NK-92 (cell line): Measurements from ENCODE around the gene SDR42E2.
"Not testable (repeated sequence)": the region's sequence is repeated elsewhere in the genome, so short reads cannot be mapped to it uniquely, and the experiment has no call there.

Source experiments
- DNase-seq: peaks from one replicate; lab custom pipeline; 2025; ENCODE audit not compliant: unreplicated experiment; lab: John Stamatoyannopoulos, UW

The SDR42E2 gene

DNA sequence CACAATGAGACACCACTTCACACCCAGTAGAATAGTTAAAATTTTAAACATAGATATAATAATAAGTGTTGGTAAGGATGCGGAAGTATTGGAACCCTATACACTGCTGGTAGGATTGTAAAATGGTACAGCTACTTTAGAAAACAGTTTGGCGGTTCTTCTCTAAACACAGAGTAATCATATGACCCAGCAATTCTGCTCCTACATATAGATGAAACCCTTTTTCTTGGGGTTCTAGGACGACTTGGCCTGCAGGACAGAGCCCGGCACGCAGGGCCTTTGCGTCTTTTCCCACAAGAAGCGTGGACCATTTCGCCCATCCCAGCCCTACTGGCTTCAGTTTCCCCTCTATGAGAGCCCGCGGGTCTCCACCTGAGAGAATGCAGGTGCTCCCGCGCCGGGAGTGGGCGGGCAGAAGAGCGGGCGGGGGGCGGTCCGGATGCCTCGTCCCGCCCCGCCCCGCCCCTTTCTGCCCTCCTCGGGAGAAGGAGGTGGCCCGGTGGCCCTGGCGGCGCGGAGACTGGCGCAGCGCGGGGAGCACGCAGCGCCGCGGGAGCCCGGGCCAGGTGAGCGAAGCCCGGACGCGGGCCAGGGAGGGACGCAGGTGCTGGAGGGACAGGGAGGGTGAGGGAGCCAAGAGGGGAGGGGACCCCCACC lies at the start of gene SDR42E2:
TSS of gene SDR42E2 (plus strand) at position 508 of the 657 bp plus-strand sequence. CDS start 3,077 bp downstream, outside the sequence.
- DNase-seq = no peak

DNA sequence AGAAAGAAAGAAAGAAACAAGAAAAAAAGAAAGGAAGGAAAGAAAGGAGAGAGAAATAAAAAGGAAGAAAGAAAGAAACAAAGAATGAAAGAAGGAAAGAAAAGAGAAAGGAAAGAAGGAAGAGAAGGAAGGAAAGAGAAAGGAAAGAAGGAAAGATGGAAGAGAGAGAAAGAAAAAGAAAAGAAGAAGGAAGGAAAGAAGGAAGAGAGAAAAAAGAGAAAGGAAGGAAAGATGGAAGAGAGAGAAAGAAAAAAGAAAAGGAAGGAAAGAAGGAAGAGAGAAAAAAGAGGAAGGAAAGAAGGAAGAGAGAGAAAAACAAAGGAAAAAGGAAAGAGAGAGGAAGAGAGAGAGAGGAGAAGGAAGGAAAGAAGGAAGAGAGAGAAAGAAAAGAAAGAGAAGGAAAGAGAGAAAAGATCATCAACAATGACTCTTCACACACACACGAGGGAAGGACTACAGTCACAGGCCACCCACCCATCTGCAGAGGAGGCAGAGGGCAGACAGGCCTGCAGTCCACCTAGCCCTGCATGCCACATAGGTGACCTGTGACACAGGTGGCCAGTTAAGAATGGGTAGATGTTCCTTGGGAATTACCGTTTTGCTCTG lies 46.1 kb upstream of the SDR42E2 start:
- DNase-seq = no peak

DNA sequence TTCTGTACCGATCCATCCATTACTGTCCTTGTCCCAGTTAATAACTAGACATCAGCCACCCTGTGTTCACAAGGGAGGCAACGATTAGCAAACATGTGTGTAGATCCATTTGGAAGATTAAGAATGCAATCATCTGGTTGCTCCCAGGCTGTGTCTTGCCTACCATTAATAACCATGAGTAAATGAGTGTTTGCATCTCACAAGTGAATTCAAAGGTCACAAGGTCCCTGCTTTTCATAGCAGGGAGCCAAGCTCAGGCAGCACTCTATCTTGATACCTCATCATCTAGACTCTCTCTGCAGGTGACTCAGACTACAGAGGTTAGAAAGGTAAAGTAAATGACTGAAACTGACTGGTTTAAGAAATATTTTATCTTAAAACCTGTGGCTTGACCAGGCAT lies 44.7 kb upstream of the SDR42E2 start:
- no peak for DNase-seq

DNA sequence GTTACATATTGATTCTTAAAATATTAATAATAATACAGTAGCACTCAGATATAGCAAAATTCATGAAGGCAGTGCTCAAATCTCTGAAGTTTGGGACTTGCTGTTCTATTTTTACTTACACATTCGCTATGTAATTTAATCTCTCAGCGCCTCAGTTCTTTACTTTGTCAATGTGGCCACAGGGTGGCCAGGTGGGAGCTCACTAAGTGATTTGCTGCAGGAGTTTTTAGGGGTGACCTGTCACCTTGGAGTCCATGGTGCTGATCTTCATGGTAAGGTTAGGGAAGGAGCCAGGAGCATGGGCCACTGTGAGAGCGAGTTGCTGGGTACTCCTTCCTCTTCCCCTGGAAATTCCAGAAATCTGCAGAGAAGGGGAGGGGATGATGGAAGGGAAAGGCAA lies 41.9 kb upstream of the SDR42E2 start:
- DNase-seq = no peak

DNA sequence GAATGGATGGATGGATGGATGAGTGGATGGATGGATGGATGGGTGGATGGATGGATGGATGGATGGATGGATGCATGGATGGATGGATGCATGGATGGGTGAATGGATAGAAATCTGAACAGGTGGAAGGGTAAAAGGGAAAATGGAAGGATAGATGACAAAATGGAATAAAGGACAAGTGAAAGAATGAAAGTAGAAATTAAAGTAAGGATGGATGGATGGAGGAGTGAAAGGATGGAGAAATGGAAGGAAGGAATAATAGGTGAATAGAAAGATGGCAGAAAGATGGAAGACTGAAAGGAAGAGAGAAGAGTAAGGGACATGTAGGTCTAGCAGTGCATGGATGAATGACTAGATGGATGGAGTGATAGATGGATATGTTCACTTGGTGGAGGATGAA lies 40.1 kb upstream of the SDR42E2 start:
- no peak for DNase-seq

DNA sequence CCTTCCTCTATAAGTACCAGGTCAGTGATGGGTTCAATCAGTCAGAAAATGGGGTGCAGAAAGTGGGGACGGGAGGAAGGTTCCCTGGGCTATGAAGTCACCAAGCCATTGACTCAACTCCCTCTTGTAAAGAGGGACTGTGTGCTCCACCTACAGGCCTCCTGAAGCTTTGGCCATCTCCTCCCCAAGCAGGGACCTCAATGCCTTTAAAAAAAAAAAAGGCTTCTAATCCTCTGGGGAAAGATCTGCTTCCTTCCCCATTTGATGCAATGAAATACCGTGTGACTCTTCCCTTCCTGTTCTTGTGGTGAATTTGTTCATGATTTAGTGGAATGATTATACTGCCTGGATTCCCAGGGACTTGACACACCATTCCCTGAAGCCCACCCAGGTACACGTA lies 39.2 kb upstream of the SDR42E2 start:
- DNase-seq = no peak

DNA sequence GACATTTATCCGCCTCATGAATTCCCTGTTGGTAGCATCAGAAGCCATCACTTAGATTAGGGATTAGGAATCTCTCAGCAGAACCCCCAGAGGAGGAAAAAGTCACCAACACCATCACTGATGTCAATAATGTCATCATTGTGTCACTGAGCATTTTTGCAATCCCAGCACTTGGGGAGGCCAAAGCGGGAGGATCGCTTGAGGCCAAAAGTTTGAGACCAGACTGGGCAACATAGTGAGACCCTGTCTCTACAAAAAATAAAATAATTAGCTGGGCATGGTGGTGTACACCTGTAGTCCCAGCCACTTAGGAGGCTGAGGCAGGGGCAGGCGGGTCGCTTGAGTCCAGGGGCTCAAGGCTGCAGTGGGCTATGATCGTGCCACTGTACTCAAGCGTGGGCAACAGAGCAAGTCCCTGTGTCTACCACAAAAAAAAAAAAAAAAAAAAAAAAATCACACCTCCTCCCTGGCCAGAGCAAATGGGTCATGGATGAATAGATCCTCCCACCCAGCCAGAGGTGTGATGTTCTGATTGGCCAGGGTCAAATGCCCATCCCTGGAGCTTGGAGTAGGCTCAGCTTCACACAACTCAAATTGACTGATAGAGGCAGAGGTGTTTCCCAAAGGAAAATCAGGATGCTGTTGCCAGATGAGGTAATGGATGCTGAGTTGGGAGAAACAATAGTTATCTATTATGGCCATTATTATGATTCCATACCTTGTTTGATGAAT lies 38.4 kb upstream of the SDR42E2 start:
- DNase-seq = no peak

DNA sequence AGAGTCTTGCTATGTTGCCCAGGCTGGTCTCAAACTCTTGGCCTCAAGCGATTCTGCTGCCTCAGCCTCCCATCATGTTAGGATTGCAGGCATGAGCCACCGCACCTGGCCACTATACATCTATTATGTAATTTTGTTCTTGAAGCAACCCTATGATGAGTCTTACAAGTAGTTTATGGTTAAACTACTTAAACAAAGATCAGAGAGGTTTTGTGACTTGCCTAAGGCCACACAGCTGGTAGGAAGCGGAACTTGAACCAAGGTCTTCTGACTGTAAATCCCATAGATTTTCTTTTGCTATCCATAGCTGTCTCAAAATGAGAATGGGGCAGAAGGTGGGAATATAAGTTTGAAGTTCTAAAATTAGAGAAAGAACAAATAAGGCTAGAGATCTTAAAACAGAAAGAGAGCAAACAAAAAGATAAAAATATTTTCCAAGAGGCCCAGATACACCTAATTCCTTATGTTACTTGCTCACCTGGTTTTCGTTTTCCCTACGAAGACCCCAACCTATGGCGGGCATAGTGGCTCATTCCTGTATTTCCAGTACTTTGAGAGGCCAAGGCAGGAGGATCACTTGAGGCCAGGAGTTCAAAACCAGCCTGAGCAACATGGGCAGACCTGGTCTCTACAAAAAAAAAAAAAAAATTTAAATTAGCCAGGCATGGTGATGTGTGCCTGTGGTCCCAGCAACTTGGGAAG lies 37.6 kb upstream of the SDR42E2 start:
- DNase-seq = no peak

DNA sequence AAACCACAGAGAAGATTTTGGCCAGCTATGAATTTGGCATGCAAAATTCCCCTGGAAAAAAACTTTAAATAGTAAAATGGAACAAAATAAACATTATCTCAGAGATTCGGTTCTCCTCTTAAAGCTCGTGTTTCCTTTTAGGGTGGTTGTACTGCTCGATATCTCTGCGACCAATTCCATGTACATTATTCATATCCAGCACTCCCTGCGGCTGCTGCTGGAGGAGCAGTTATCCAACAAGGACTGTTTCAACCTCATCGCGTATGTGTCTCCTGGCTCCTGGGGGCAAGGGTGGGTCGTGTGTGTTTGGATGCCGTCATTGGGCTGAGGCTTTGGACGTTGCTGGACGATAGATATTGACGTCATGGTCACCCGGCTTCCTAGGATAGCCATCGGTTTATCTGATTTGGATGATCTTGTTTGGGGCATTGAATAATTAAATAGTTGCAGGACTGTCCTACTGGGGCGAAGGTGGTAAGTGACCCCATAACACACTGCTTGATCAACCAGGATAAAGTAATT lies 36.2 kb upstream of the SDR42E2 start:
- no peak for DNase-seq

DNA sequence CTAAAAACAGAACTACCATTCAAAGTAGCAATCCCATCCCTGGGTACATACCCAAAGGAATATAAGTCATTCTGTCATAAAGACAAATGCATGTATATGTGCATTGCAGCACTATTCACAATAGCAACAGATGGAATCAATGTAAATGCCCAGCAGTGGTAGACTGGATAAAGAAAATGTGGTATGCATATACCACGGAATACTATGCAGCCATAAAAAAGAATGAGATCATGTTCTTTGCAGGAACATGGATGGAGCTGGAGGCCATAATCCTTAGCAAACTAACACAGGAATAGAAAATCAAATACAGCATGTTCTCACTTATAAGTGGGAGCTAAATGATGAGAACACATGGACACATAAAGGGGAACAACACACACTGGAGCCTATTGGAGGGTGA lies 33.8 kb upstream of the SDR42E2 start:
- DNase-seq = not testable (repeated sequence)

DNA sequence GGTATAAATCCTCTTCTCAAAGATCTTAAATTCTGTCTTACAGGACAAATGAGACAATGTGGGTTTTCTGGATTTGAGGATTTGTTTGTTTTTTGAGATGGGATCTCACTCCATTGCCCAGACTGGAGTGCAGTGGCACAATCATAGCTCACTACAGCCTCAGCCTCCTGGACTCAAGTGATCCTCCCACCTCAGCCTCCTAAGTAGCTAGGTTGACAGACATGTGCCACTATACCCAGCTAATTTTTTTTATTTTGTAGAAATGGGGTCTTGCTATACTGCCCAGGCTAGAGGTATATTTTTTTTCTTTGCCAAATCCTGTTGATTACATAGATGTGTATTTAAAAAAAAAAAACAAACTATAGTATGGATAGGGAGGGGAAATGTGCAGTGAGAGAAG lies 31.8 kb upstream of the SDR42E2 start:
- DNase-seq = no peak

DNA sequence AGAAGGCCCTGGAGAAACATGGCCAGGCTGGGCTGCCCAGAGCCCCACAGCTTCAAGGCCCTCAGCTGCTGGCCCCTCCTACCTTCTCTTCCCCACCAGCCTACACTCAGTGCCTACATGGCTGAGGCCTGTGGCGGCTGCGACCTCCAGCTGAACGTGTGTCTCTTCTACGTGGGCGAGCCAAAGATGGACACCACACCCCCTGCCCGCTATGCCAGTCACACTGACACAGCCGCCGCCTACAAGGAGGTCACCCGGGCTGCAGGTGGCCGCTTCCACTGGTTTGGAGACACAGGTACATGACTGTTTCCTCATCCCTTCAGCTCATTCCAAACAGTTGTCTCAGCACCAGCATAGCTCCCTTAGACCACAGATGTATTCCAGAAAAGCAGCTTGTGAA lies 29.5 kb upstream of the SDR42E2 start:
- DNase-seq = no peak

DNA sequence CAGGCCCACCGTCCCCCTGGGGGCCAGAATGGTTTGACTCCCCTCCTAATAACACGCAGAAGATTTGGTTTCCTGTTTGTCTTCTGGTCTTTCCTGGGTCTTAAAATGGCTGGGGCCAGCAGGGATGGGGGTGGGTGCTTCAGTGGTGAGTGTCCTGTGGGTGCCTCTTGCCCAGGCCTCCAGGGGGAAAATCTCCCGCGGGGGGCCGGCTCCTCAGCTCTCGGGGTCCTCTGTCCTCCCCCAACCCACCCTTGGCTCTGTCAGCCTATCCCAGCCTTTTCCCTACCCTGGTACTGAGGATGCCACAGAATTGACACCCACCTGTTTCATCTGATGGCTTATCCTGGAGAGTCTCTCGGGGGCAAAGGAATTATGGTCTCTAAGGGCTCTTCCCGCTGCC lies 23.8 kb upstream of the SDR42E2 start:
- no peak for DNase-seq

DNA sequence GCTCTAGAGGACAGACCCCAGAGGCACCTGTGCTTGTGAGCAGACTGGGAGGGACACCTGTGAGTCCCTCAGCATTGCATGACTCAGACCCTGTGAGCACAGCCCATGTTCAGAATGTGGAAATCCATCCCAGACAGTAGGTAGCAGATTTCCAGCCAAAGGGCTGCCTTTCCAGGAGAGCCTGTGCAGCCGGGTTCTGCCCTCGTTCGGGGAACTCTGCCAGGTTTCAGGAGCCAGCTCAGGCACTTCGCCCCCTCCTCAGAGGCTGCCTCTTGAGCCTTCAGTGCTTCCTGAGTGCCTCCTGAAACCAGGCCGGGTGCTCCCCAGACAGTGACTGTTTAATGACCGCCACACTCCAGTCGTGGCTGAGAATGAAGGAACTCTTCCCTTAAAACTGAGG lies 23.3 kb upstream of the SDR42E2 start:
- no peak for DNase-seq

DNA sequence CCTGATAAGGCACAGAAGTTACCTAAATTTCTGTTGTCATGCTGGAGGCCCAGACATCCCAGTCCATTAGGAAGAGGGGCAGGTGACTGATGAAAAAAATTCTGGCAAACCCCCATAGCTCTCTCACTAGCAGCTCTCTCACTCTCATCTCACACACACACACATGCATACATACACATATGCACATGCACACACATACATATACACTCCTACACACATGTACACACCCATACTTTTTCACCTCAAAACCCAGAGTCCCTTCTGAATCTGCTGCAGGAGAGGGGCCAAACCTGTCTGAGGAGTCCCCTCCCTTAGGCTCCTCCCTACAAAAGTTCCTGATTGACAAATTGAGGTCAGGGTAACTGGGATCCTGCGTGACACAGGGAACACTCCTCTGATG lies 22.6 kb upstream of the SDR42E2 start:
- no peak for DNase-seq

DNA sequence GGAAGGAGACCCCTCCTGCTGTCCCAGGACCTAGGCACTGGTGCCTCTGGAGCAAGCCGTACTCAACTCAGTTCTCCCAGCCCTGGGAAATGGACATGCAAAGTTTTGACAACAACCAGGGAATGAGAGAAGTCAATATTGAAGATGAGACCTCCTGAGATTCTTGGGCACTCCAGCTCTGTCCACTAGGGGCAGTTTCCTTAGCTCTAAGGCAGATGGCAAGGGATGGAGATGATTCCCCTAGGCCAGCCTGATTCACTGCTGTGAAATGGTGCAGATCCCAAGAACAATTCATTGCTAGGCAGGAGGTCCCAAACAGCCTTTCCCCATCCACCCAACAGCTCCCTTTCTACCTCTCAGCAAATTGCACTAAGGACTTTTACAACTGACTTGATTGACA lies 20.5 kb upstream of the SDR42E2 start:
- DNase-seq = no peak

DNA sequence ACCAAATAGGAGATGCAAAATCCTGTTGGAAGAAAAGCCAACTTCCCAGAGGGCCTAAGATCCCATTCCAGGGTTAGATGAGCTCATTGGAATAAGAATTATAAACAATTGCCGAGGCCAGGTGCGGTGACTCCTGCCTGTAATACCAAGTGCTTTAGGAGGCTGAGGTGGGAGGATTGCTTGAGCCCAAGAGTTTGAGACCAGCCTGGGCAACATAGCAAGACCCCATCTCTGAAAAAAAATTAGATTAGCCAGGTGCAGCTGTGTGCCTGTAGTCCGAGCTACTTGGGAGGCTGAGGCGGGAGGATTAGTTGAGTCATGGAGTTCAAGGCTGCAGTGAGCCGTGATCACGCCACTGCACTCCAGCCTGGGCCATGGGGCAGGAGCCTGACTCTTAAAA lies 17.8 kb upstream of the SDR42E2 start:
- no peak for DNase-seq

DNA sequence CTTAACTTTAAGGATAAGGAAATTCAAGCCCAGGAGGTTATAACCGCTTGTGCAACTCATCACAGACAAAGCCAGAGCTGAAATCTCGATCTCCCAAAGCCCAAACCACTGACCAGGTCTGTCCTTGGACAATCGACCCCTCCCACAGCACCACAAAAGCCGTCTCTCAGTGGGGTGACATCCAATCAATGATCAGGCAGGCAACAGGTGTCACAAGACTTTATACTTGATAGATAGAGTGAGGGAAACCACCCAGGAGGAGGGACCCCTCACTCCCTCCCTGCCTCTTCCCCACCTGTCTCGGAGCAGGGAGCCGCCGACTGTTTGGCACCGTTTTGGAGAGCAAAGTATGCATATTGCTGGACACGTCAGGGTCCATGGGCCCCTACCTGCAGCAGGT lies 14.5 kb upstream of the SDR42E2 start:
- no peak for DNase-seq

DNA sequence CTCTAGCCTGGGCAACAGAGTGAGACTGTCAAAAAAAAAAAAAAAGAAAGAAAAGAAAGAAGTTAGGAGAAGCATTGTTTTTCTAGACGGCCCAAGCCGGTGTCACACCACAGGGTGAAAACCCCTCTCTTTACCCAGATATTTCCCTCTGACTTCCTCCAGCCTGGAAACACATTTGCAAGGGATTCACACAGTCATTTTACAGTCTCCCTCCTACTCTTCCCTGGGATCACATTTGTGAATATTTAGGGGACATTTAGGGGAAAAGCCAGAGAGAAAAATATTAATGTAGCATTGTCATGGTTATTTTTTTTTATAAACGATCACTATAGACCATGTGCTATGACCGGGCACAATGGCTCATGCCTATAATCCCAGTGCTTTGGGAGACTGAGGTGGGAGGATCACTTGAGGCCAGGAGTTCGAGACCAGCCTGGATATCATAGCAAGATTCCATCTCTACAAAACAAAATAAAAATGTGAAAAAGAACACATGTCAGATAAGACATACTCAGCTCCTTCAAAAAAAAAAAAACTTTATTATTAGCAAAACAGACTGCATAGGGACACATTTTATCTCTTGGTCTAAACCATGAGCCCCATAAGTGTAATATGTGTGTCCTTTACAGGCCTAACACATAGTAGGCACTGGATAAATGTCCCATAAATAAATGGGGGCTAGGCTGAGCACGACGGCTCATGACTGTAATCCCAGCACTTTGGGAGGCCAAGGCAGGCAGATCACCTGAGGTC lies 10.9 kb upstream of the SDR42E2 start:
- no peak for DNase-seq

DNA sequence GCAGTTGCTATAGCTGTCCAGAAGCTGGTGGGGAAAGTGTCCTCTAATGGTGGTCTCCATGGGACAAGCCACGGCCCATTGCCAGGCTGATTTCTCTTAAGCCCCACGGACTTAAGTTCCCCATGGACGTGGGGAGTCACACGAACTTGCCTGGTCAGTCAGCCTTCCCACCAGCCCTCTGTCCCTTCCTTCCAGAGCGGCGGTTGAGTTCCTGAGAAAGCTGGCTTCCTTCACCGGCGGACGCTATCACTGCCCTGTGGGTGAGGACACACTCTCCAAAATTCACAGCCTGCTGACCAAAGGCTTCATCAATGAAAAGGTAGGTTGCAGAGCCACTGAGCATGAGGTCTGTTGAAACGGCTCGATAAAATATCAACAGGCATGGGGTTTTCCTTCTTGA lies 10.0 kb upstream of the SDR42E2 start:
- no peak for DNase-seq

DNA sequence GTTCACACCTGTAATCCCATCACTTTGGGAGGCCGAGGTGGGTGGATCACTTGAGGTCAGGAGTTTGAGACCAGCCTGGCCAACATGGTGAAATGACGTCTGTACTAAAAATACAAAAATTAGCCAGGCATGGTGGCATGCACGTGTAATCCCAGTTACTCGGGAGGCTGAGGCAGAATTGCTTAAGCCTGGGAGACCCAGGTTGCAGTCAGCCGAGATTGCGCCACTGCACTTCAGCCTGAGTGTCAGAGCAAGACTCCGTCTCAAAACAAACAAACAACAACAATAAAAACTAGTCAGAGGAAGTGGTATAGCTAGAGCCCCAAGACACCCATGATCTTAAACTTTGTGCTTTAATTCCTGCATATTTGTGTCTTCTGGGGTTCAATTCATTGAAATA lies 9.2 kb upstream of the SDR42E2 start:
- DNase-seq = not testable (repeated sequence)
